Measurements from ENCODE around the gene PDE4D.

Gene PDE4D

GRCh38 chr5:59097712-59098111 lies 795.8 kb downstream of the PDE4D start:
- TF ChIP-seq REST (IDR thresholded peaks at IDR 0.05; ENCODE audit: insufficient read depth in 1 of 2, low read depth in 2 of 2, low read length in 2 of 2) (no peak), FOXP2 (optimal IDR thresholded peaks at IDR 0.05; ENCODE audit: borderline replicate concordance, extremely low read depth, extremely low read length, insufficient read depth) (no peak), SIN3A (IDR thresholded peaks at IDR 0.05; ENCODE audit: borderline replicate concordance, insufficient read depth, low read length) (no peak), TAF1 (IDR thresholded peaks at IDR 0.05; ENCODE audit: borderline replicate concordance, insufficient read depth, low read length) (no peak), POLR2AphosphoS5 (IDR thresholded peaks at IDR 0.05; ENCODE audit: low read depth, low read length) (no peak)

GRCh38 chr5:59097116-59097515 lies 796.4 kb downstream of the PDE4D start:
- TF ChIP-seq TAF1 (IDR thresholded peaks at IDR 0.05; ENCODE audit: borderline replicate concordance, insufficient read depth, low read length), result no peak
- TF ChIP-seq POLR2AphosphoS5 (IDR thresholded peaks at IDR 0.05; ENCODE audit: low read depth, low read length), result no peak
- no peak for TF ChIP-seq REST (IDR thresholded peaks at IDR 0.05; ENCODE audit: insufficient read depth in 1 of 2, low read depth in 2 of 2, low read length in 2 of 2)

- TF ChIP-seq SIN3A (IDR thresholded peaks at IDR 0.05; ENCODE audit: borderline replicate concordance, insufficient read depth, low read length) (no peak), REST (IDR thresholded peaks at IDR 0.05; ENCODE audit: insufficient read depth in 1 of 2, low read depth in 2 of 2, low read length in 2 of 2) (no peak), FOXP2 (optimal IDR thresholded peaks at IDR 0.05; ENCODE audit: borderline replicate concordance, extremely low read depth, extremely low read length, insufficient read depth) (no peak)
These were observed 798.0 kb downstream of the PDE4D start for GRCh38 chr5:59095480-59095879.

- TF ChIP-seq POLR2AphosphoS5 (IDR thresholded peaks at IDR 0.05; ENCODE audit: low read depth, low read length) (no peak), TAF1 (IDR thresholded peaks at IDR 0.05; ENCODE audit: borderline replicate concordance, insufficient read depth, low read length) (no peak), SIN3A (IDR thresholded peaks at IDR 0.05; ENCODE audit: borderline replicate concordance, insufficient read depth, low read length) (no peak), REST (IDR thresholded peaks at IDR 0.05; ENCODE audit: insufficient read depth in 1 of 2, low read depth in 2 of 2, low read length in 2 of 2) (no peak), FOXP2 (optimal IDR thresholded peaks at IDR 0.05; ENCODE audit: borderline replicate concordance, extremely low read depth, extremely low read length, insufficient read depth) (no peak)
These were observed 798.7 kb downstream of the PDE4D start for GRCh38 chr5:59094864-59095263.

- TF ChIP-seq SIN3A (IDR thresholded peaks at IDR 0.05; ENCODE audit: borderline replicate concordance, insufficient read depth, low read length) (no peak), TAF1 (IDR thresholded peaks at IDR 0.05; ENCODE audit: borderline replicate concordance, insufficient read depth, low read length) (no peak), POLR2AphosphoS5 (IDR thresholded peaks at IDR 0.05; ENCODE audit: low read depth, low read length) (no peak), FOXP2 (optimal IDR thresholded peaks at IDR 0.05; ENCODE audit: borderline replicate concordance, extremely low read depth, extremely low read length, insufficient read depth) (no peak), REST (IDR thresholded peaks at IDR 0.05; ENCODE audit: insufficient read depth in 1 of 2, low read depth in 2 of 2, low read length in 2 of 2) (no peak)
These were observed 800.2 kb downstream of the PDE4D start for GRCh38 chr5:59093329-59093728.
